Adipose tissue (tissue), 3 donors: Measurements from ENCODE around the gene NXT1. TPM values are rescaled to one million over a fixed set of nuclear protein-coding genes. Genes with fewer than 3 reads are reported as not detected.

Experiments used
- polyA plus RNA-seq, 3 donors: library from polyadenylated mRNA; stranded (reverse); fragments of 200-250 nt; gene quantifications; one replicate each; pipeline ENCODE4 v1.2.3, GENCODE V29; 2013
- donor health status: healthy with polysubstance abuse.
- donor health status: Bipolar disorder and iron deficiency.
- donor health status: healthy.

NXT1 gene
- polyA plus RNA-seq, 3 donors, result 9.8 to 38.8 (median 27.1) TPM

Other genes starting within 250 kb of the NXT1 start
- 10 to 100 TPM in 1 of 3 donors, 1 to 10 TPM in 2; 4.8 to 29.1 (median 7.0) TPM for gene GZF1, start 11.4 kb downstream of the NXT1 start, polyA plus RNA-seq
- gene NAPB, start 70.7 kb downstream of the NXT1 start, polyA plus RNA-seq, result 1 to 10 TPM; 2.6 to 7.6 (median 3.8) TPM
- not detected for gene CSTL1, start 88.9 kb downstream of the NXT1 start, polyA plus RNA-seq
- gene CST11, start 102.1 kb downstream of the NXT1 start, polyA plus RNA-seq, result not detected
- not detected for gene CST8, start 140.3 kb downstream of the NXT1 start, polyA plus RNA-seq
- gene CST9L, start 217.7 kb downstream of the NXT1 start, polyA plus RNA-seq, result not detected